IMR-90 (cell line): ENCODE data around the gene RNF182. TPM values are rescaled to one million over a fixed set of nuclear protein-coding genes. Genes with fewer than 3 reads are reported as not detected.

Source experiments
- ATAC-seq: fragments of 200-7000 bp; cut with Tn5 transposase; 2 replicates; pipeline ENCODE4 v1.9.1; 2020; ENCODE audit warnings: low read depth, mild to moderate bottlenecking, moderate library complexity
- BruUV-seq: library from RNA; stranded (reverse); fragments of 400-500 nt; replicated peaks from 2 replicates; lab custom pipeline; 2021; lab: Mats Ljungman, UMichigan
- CTCF ChIA-PET: fragments of 300-600 bp; formaldehyde crosslinking; extraction: SDS; loops from one replicate; lab custom pipeline; 2021; ENCODE audit warnings: antibody characterized with exemption; lab: Yijun Ruan, JAX
- POLR2A ChIA-PET: fragments of 300-600 bp; sonication (Branson Sonifier 250); formaldehyde crosslinking; loops from one replicate; lab custom pipeline; 2022; ENCODE audit warnings: antibody characterized with exemption; ENCODE audit not compliant: unreplicated experiment; lab: Charles Lee
- DNase-seq: peaks from one replicate; pipeline ENCODE4 v3.0.0; 2013
- H2AFZ ChIP-seq: replicated peaks from 2 replicates; pipeline ENCODE3; 2013; ENCODE audit warnings: low read length, mild to moderate bottlenecking; ENCODE audit not compliant: poor library complexity
- H2AK5ac ChIP-seq: 2 replicates; pipeline ENCODE4 v1.6.1; 2013; ENCODE audit warnings: low read depth, low read length, inconsistent platforms
- H2AK9ac ChIP-seq: replicated peaks from 2 replicates; pipeline ENCODE3; 2013; ENCODE audit warnings: mild to moderate bottlenecking, low read depth, low read length, moderate library complexity; ENCODE audit not compliant: poor library complexity
- H2BK120ac ChIP-seq: 2 replicates; pipeline ENCODE4 v1.6.1; 2013; ENCODE audit warnings: low read depth, low read length, inconsistent platforms
- H2BK15ac ChIP-seq: 3 replicates; pipeline ENCODE4 v1.6.1; 2013; ENCODE audit warnings: low read depth, low read length, inconsistent platforms
- H2BK20ac ChIP-seq: 2 replicates; pipeline ENCODE4 v1.6.1; 2013; ENCODE audit warnings: low read depth, mild to moderate bottlenecking, inconsistent platforms, low read length, moderate library complexity
- H2BK5ac ChIP-seq: 2 replicates; pipeline ENCODE4 v1.6.1; 2013; ENCODE audit warnings: mild to moderate bottlenecking, low read depth, low read length, inconsistent platforms; ENCODE audit not compliant: poor library complexity, severe bottlenecking
- H3K14ac ChIP-seq: replicated peaks from 2 replicates; pipeline ENCODE4 v1.6.1; 2013; ENCODE audit warnings: low read depth, low read length, inconsistent platforms
- H3K18ac ChIP-seq: 2 replicates; pipeline ENCODE4 v1.6.1; 2013; ENCODE audit warnings: low read depth, low read length, control low read depth
- H3K23ac ChIP-seq: 2 replicates; pipeline ENCODE4 v1.6.1; 2013; ENCODE audit warnings: low read depth, low read length, inconsistent platforms
- H3K27ac ChIP-seq: 2 replicates; pipeline ENCODE4 v1.5.1; 2013; ENCODE audit warnings: mild to moderate bottlenecking, control low read depth, low read length; ENCODE audit not compliant: insufficient read depth
- H3K27me3 ChIP-seq: 2 replicates; pipeline ENCODE4 v1.6.1; 2013; ENCODE audit warnings: low read length; ENCODE audit not compliant: control insufficient read depth, insufficient read depth
- H3K36me3 ChIP-seq: 2 replicates; pipeline ENCODE4 v1.6.1; 2013; ENCODE audit warnings: low read length, mixed read lengths; ENCODE audit not compliant: control insufficient read depth, insufficient read depth
- H3K4ac ChIP-seq: 2 replicates; pipeline ENCODE4 v1.6.1; 2013; ENCODE audit warnings: low read depth, low read length, inconsistent platforms
- H3K4me1 ChIP-seq: 2 replicates; pipeline ENCODE4 v1.6.1; 2013; ENCODE audit warnings: low read length, mixed read lengths; ENCODE audit not compliant: control insufficient read depth, insufficient read depth
- H3K4me2 ChIP-seq: 2 replicates; pipeline ENCODE4 v1.6.1; 2013; ENCODE audit warnings: low read depth, mild to moderate bottlenecking, control low read depth, low read length, moderate library complexity
- H3K4me3 ChIP-seq: 2 replicates; pipeline ENCODE4 v1.5.1; 2013; ENCODE audit warnings: low read depth, mild to moderate bottlenecking, control low read depth, low read length, moderate library complexity; ENCODE audit not compliant: insufficient read depth
- H3K56ac ChIP-seq: 2 replicates; pipeline ENCODE4 v1.6.1; 2013; ENCODE audit warnings: low read length, inconsistent platforms; ENCODE audit not compliant: insufficient read depth; ENCODE audit errors: extremely low read depth
- H3K79me1 ChIP-seq, 2 experiments: 2 replicates each; pipeline ENCODE4 v1.6.1; 2013; ENCODE audit warnings: low read length in 2 of 2, inconsistent platforms in 1 of 2, low read depth in 1 of 2
- H3K9ac ChIP-seq: 2 replicates; pipeline ENCODE4 v1.6.1; 2013; ENCODE audit warnings: low read depth, low read length, control low read depth
- H3K9me1 ChIP-seq: 2 replicates; pipeline ENCODE4 v1.6.1; 2013; ENCODE audit warnings: low read length, inconsistent platforms; ENCODE audit not compliant: insufficient read depth
- H3K9me3 ChIP-seq: 2 replicates; pipeline ENCODE4 v1.6.1; 2013; ENCODE audit warnings: low read length; ENCODE audit not compliant: control insufficient read depth, insufficient read depth
- H4K20me1 ChIP-seq: 2 replicates; pipeline ENCODE4 v1.6.1; 2013; ENCODE audit warnings: low read length, inconsistent platforms; ENCODE audit not compliant: insufficient read depth
- H4K5ac ChIP-seq: 2 replicates; pipeline ENCODE4 v1.6.1; 2013; ENCODE audit warnings: mild to moderate bottlenecking, low read depth, low read length, control low read depth
- H4K8ac ChIP-seq, 2 experiments: 2 replicates each; pipeline ENCODE4 v1.6.1; 2013; ENCODE audit warnings: low read depth in 2 of 2, low read length in 2 of 2, control low read depth in 1 of 2, inconsistent platforms in 1 of 2
- H4K91ac ChIP-seq: 2 replicates; pipeline ENCODE4 v1.6.1; 2013; ENCODE audit warnings: low read depth, low read length, inconsistent platforms; ENCODE audit not compliant: insufficient read depth
- MAZ ChIP-seq: IDR thresholded peaks from 2 replicates; pipeline ENCODE4 v1.6.1; 2012; ENCODE audit warnings: low read depth, mild to moderate bottlenecking, low read length, improper control_type of control experiment, moderate library complexity, borderline replicate concordance
- MXI1 ChIP-seq: IDR thresholded peaks from 2 replicates; pipeline ENCODE4 v1.6.1; 2012; ENCODE audit warnings: low read depth, mild to moderate bottlenecking, low read length, moderate library complexity, borderline replicate concordance
- RFX5 ChIP-seq: IDR thresholded peaks from 2 replicates; pipeline ENCODE4 v1.8.0; 2012; ENCODE audit warnings: low read depth, mild to moderate bottlenecking, low read length, moderate library complexity
- WGBS, 2 experiments: methylation state at CpG; one replicate each; pipeline versions ENCODE4 v1.1.5 to v1.1.7; 2013; ENCODE audit warnings: missing lambda C conversion rate in 2 of 2; ENCODE audit not compliant: insufficient read length in 1 of 2; ENCODE audit errors: extremely low coverage in 2 of 2; 5-methylcytosine and 5-hydroxymethylcytosine counted together
- dilution Hi-C: fragments of 300-500 bp; cut with HindIII; formaldehyde crosslinking; loops from one replicate; pipeline ENCODE4 v1.14.3; 2018; ENCODE audit warnings: low sequenced_read_pairs; ENCODE audit not compliant: unreplicated experiment
- in situ Hi-C: fragments of 300-500 bp; cut with MboI; formaldehyde crosslinking; loops from 3 replicates; pipeline ENCODE4 v1.14.3; 2019; ENCODE audit warnings: low sequenced_read_pairs, inconsistent platforms, mixed read lengths
- intact Hi-C: fragments of 100-400 bp; cut with micrococcal nuclease; formaldehyde crosslinking; loops from 2 replicates; pipeline ENCODE4 v1.10.0; 2022
- polyA plus RNA-seq, 3 experiments: library from polyadenylated mRNA; depleted of rRNA; stranded (reverse); fragments of >200 nt; gene quantifications; 2 replicates each; pipeline ENCODE4 v1.2.3, GENCODE V29; 2012; ENCODE audit warnings: low replicate concordance in 1 of 3
- total RNA-seq: library from RNA; depleted of rRNA; stranded (reverse); fragments of >200 nt; gene quantifications from 2 replicates; pipeline ENCODE4 v1.2.3, GENCODE V29; 2012

RNF182 gene
- total and polyA plus RNA-seq, 2 of the 4 experiments (the other 2 are of a cell fraction): 4.1 to 9.1 TPM

GRCh38 chr6:13920552-13920951 lies 4.2 kb upstream of the RNF182 start:
- no peak overlapping the region for H3K9ac ChIP-seq
- in situ Hi-C loops: loop anchor here (25.0 kb wide), 1 partner anchor 1467 kb away; no protein-coding TSS in a partner anchor
- H3K36me3 ChIP-seq: no peaks in the 10 kb centered on the region
- H3K4me1 ChIP-seq: peaks cover under 1% of the 10 kb centered on the region
- H4K5ac ChIP-seq: no peak overlapping the region
- H3K79me1 ChIP-seq: peaks cover 0 to 2% of the 10 kb centered on the region in 2 experiments; a peak in 2 of 4 replicates
- TF ChIP-seq MXI1 (no peak), MAZ (no peak), RFX5 (no peak)
- ATAC-seq (no peak), DNase-seq (no peak)
- no peak overlapping the region for H3K23ac ChIP-seq
- no peak overlapping the region for H2AFZ ChIP-seq
- H3K4ac ChIP-seq: no peak overlapping the region
- dilution Hi-C loops: no loop called here
- no peak overlapping the region for H3K4me3 ChIP-seq
- no peak overlapping the region for H2BK5ac ChIP-seq
- H3K14ac ChIP-seq: no peak overlapping the region
- no peak overlapping the region for H2AK5ac ChIP-seq
- no TSS peak for BruUV-seq
- H2BK20ac ChIP-seq: no peak overlapping the region
- CTCF ChIA-PET: interaction anchor here (2.5 kb wide), 1 partner anchor 146 kb away, joined by 9 read pairs; no protein-coding TSS in a partner anchor
- no peak overlapping the region for H2AK9ac ChIP-seq
- H4K91ac ChIP-seq: no peak overlapping the region
- H3K18ac ChIP-seq: no peak overlapping the region
- H2BK15ac ChIP-seq: no peak overlapping the region
- no peak overlapping the region for H3K4me2 ChIP-seq
- H3K9me3 ChIP-seq: no peaks in the 10 kb centered on the region
- intact Hi-C loops: loop anchor here (5.0 kb wide), 1 partner anchor 117 kb away; no protein-coding TSS in a partner anchor
- no peak overlapping the region for H3K27ac ChIP-seq
- POLR2A ChIA-PET: no interaction called here
- H3K27me3 ChIP-seq: peaks cover 5% of the 10 kb centered on the region; the same call in 1 of the 2 replicates
- no peak overlapping the region for H4K8ac ChIP-seq
- 24% methylated on average over 2 of the region's 4 CpGs; no CpG with 5 or more reads in 1 of the 2 experiments for WGBS, 2 experiments
- no peak overlapping the region for H2BK120ac ChIP-seq
- H3K9me1 ChIP-seq: no peaks in the 10 kb centered on the region
- no peak overlapping the region for H3K56ac ChIP-seq
- no peaks in the 10 kb centered on the region for H4K20me1 ChIP-seq
